Astrocyte (in vitro differentiated cells and primary cell): ENCODE measurements around the gene CACNA1A. TPM values are rescaled to one million over a fixed set of nuclear protein-coding genes. Genes with fewer than 3 reads are reported as not detected.

Experiments
- DNase-seq: peaks from one replicate; pipeline ENCODE4 v3.0.0-alpha.2; 2010; ENCODE audit warnings: low read depth
- FAIRE-seq: peaks from 2 replicates; lab custom pipeline; 2011; peaks lifted over from hg19 to GRCh38; lab: Jason Lieb, UNC
- H2AFZ ChIP-seq: 2 replicates; pipeline ENCODE4 v1.6.0; 2012; ENCODE audit warnings: low read depth, low read length, inconsistent platforms
- H3K27ac ChIP-seq: 2 replicates; pipeline ENCODE4 v1.5.1; 2011; ENCODE audit warnings: low read depth, low read length, inconsistent platforms
- H3K27me3 ChIP-seq: 2 replicates; pipeline ENCODE4 v1.6.0; 2011; ENCODE audit warnings: low read length, inconsistent platforms; ENCODE audit not compliant: insufficient read depth
- H3K36me3 ChIP-seq: 2 replicates; pipeline ENCODE4 v1.5.1; 2011; ENCODE audit warnings: low read length, inconsistent platforms; ENCODE audit not compliant: insufficient read depth
- H3K4me1 ChIP-seq: 2 replicates; pipeline ENCODE4 v1.5.1; 2011; ENCODE audit warnings: low read length, inconsistent platforms; ENCODE audit not compliant: insufficient read depth
- H3K4me2 ChIP-seq: 2 replicates; pipeline ENCODE4 v1.6.0; 2012; ENCODE audit warnings: low read length, inconsistent platforms
- H3K4me3 ChIP-seq: 2 replicates; pipeline ENCODE4 v1.5.1; 2011; ENCODE audit warnings: low read depth, mild to moderate bottlenecking, low read length, inconsistent platforms; ENCODE audit not compliant: insufficient read depth
- H3K79me2 ChIP-seq: 2 replicates; pipeline ENCODE4 v1.6.0; 2012; ENCODE audit warnings: mild to moderate bottlenecking, low read length, inconsistent platforms; ENCODE audit not compliant: insufficient read depth
- H3K9ac ChIP-seq: 2 replicates; pipeline ENCODE4 v1.6.0; 2012; ENCODE audit warnings: mild to moderate bottlenecking, low read length, inconsistent platforms
- H3K9me3 ChIP-seq: 2 replicates; pipeline ENCODE4 v1.5.1; 2012; ENCODE audit warnings: low read depth, mild to moderate bottlenecking, low read length, inconsistent platforms; ENCODE audit not compliant: insufficient read depth
- H4K20me1 ChIP-seq: 2 replicates; pipeline ENCODE4 v1.6.0; 2012; ENCODE audit warnings: low read length, inconsistent platforms; ENCODE audit not compliant: insufficient read depth
- H3K27ac Mint-ChIP-seq: one replicate; pipeline ENCODE4 v1.8.0; 2021; ENCODE audit warnings: mild to moderate bottlenecking, mixed read lengths; ENCODE audit not compliant: unreplicated experiment
- H3K27me3 Mint-ChIP-seq: one replicate; pipeline ENCODE4 v1.8.0; 2021; ENCODE audit warnings: low read depth, mixed read lengths; ENCODE audit not compliant: unreplicated experiment
- H3K36me3 Mint-ChIP-seq: one replicate; pipeline ENCODE4 v1.8.0; 2021; ENCODE audit warnings: low read depth, mixed read lengths; ENCODE audit not compliant: unreplicated experiment
- H3K4me1 Mint-ChIP-seq: one replicate; pipeline ENCODE4 v1.8.0; 2021; ENCODE audit warnings: low read depth, mixed read lengths; ENCODE audit not compliant: unreplicated experiment
- H3K4me3 Mint-ChIP-seq: one replicate; pipeline ENCODE4 v1.8.0; 2021; ENCODE audit warnings: mild to moderate bottlenecking, moderate library complexity, mixed read lengths; ENCODE audit not compliant: unreplicated experiment
- H3K9me3 Mint-ChIP-seq: one replicate; pipeline ENCODE4 v1.8.0; 2021; ENCODE audit warnings: mild to moderate bottlenecking, mixed read lengths; ENCODE audit not compliant: unreplicated experiment
- CTCF ChIP-seq: IDR thresholded peaks from 2 replicates; pipeline ENCODE4 v1.5.1; 2011; ENCODE audit warnings: low read depth, mild to moderate bottlenecking, inconsistent platforms, low read length, moderate library complexity; ENCODE audit not compliant: insufficient read depth
- EZH2 ChIP-seq: IDR thresholded peaks from 2 replicates; pipeline ENCODE4 v1.6.1; 2012; ENCODE audit warnings: mild to moderate bottlenecking, low read length, inconsistent platforms; ENCODE audit not compliant: insufficient read depth
- total RNA-seq: library from RNA; stranded (reverse); gene quantifications from 2 replicates; pipeline ENCODE4 v1.2.1, GENCODE V29; 2021

The CACNA1A gene
- total RNA-seq, 1 donor from 2014 or later: 9.4 TPM

DNA sequence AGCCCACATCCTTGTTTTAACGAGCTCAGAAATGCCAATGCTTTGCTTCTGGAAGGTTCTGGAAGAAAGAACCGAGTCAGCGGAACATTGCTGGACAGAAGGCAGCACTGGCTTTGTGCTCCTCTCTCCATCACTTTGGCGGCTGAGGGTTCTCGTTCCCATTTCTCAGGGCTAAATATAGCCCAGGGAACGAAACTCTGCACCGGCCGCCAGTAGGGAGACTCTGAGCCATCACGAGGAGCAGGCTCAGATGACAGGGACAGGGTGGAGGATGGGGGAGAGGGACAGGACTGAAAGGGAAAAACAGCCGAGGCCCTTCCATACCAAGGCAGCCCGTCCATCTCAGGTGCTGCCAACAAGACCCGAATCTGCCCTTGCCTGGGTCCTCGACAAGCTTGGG, 166.4 kb downstream of the CACNA1A start:
- Histone ChIP-seq H3K4me1 (no peaks in the 10 kb centered on the region), H3K79me2 (no peaks in the 10 kb centered on the region), H3K36me3 (no peaks in the 10 kb centered on the region), H3K4me3 (no peak overlapping the region), H3K27me3 (no peaks in the 10 kb centered on the region), H3K27ac (no peak overlapping the region), H3K9ac (no peak overlapping the region), H4K20me1 (no peaks in the 10 kb centered on the region), H3K9me3 (peaks cover 10% of the 10 kb centered on the region), H3K4me2 (no peak overlapping the region), H2AFZ (no peak overlapping the region)
- H3K4me1 Mint-ChIP-seq: no peaks in the 10 kb centered on the region
- H3K27me3 Mint-ChIP-seq: peaks cover 20% of the 10 kb centered on the region
- peaks cover 4% of the 10 kb centered on the region for H3K36me3 Mint-ChIP-seq
- peaks cover 6% of the 10 kb centered on the region for H3K9me3 Mint-ChIP-seq
- FAIRE-seq: no peak
- DNase-seq: no peak
- no peak overlapping the region for H3K4me3 Mint-ChIP-seq
- H3K27ac Mint-ChIP-seq: no peak overlapping the region
- no peak for TF ChIP-seq CTCF
- TF ChIP-seq EZH2: no peak

DNA sequence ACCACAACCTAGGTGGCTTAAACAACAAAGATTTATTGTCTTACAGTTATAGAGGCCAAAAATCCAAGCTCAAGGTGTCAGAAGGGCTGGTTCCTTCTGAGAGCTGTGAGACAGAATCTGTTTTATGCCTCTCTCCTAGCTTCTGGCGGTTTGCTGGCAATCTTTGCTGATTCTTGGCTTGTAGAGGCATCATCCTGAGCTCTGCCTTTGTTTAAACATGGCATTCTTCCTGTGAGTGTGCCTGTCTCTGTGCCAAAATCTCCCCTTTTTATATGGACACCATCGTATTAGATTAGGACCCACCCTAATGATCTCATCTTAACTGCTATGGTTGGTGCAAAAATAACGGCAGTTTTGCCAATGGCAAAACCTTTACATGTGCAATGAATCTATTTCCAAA, 169.1 kb downstream of the CACNA1A start:
- Histone ChIP-seq H3K4me2 (no peak overlapping the region), H3K4me1 (no peaks in the 10 kb centered on the region), H3K27me3 (no peaks in the 10 kb centered on the region), H3K36me3 (no peaks in the 10 kb centered on the region), H2AFZ (no peak overlapping the region), H3K9ac (no peak overlapping the region), H3K9me3 (peaks cover 10% of the 10 kb centered on the region), H4K20me1 (no peaks in the 10 kb centered on the region), H3K27ac (no peak overlapping the region), H3K4me3 (no peak overlapping the region), H3K79me2 (no peaks in the 10 kb centered on the region)
- no peak overlapping the region for H3K4me3 Mint-ChIP-seq
- H3K27ac Mint-ChIP-seq: no peak overlapping the region
- FAIRE-seq: no peak
- peaks cover 4% of the 10 kb centered on the region for H3K36me3 Mint-ChIP-seq
- H3K27me3 Mint-ChIP-seq: peaks cover 20% of the 10 kb centered on the region
- H3K4me1 Mint-ChIP-seq: no peaks in the 10 kb centered on the region
- no peak for DNase-seq
- no peak for TF ChIP-seq CTCF
- no peak for TF ChIP-seq EZH2
- H3K9me3 Mint-ChIP-seq: peaks cover 6% of the 10 kb centered on the region

DNA sequence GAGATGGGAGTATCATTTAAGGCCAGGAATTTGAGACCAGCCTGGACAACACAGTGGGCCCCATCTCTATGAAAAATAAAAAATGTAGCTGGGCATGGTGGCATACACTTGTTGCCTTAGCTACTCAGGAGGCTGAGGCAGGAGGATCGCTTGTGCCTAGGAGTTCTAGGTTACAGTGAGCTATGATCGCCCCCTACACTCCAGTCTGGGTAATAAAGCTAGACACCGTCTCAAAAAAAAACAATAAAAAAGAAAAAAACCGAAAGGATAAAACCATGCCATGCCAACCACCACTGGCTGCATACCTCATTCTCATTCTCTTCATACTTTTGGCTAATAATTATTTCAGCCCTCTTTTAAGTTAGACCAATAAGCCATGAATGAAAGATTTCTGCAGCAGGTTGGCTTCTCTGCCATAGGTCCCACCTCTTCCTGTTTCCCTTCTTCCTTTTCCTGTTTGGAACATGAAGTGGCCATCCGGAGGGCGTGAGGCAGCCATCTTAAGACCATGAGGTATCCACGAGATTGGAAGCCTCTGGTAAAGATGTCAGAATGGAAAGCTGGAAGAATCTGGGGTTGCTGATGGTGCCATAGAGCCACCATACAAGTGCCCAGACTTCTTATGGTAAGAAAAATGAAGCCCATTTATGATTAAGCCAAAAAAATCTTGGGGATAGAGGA, 171.3 kb downstream of the CACNA1A start:
- H3K27me3 ChIP-seq: no peaks in the 10 kb centered on the region
- FAIRE-seq: no peak
- H3K9me3 ChIP-seq: peaks cover 10% of the 10 kb centered on the region
- no peaks in the 10 kb centered on the region for H3K4me1 Mint-ChIP-seq
- no peaks in the 10 kb centered on the region for H3K36me3 ChIP-seq
- no peak for DNase-seq
- H3K4me2 ChIP-seq: no peak overlapping the region
- no peak overlapping the region for H2AFZ ChIP-seq
- no peak overlapping the region for H3K4me3 Mint-ChIP-seq
- no peaks in the 10 kb centered on the region for H3K4me1 ChIP-seq
- H3K9me3 Mint-ChIP-seq: peaks cover 3% of the 10 kb centered on the region
- H4K20me1 ChIP-seq: no peaks in the 10 kb centered on the region
- H3K27me3 Mint-ChIP-seq: peaks cover 11% of the 10 kb centered on the region
- TF ChIP-seq EZH2: no peak
- TF ChIP-seq CTCF: no peak
- H3K27ac Mint-ChIP-seq: no peak overlapping the region
- peaks cover 6% of the 10 kb centered on the region for H3K36me3 Mint-ChIP-seq
- H3K79me2 ChIP-seq: no peaks in the 10 kb centered on the region
- H3K27ac ChIP-seq: no peak overlapping the region
- no peak overlapping the region for H3K9ac ChIP-seq
- no peak overlapping the region for H3K4me3 ChIP-seq
